Measurements from ENCODE around the gene FOXE3. TPM values are rescaled to one million over a fixed set of nuclear protein-coding genes. Genes with fewer than 3 reads are reported as not detected.
A peak's percentile ranks its signal among the peaks of the same experiment; 100 is the strongest.

Gene FOXE3
- total and polyA plus RNA-seq, 9 of the 15 experiments (the other 6 are each of a cell fraction or from before 2014, with no cell fraction given), result not detected

DNA sequence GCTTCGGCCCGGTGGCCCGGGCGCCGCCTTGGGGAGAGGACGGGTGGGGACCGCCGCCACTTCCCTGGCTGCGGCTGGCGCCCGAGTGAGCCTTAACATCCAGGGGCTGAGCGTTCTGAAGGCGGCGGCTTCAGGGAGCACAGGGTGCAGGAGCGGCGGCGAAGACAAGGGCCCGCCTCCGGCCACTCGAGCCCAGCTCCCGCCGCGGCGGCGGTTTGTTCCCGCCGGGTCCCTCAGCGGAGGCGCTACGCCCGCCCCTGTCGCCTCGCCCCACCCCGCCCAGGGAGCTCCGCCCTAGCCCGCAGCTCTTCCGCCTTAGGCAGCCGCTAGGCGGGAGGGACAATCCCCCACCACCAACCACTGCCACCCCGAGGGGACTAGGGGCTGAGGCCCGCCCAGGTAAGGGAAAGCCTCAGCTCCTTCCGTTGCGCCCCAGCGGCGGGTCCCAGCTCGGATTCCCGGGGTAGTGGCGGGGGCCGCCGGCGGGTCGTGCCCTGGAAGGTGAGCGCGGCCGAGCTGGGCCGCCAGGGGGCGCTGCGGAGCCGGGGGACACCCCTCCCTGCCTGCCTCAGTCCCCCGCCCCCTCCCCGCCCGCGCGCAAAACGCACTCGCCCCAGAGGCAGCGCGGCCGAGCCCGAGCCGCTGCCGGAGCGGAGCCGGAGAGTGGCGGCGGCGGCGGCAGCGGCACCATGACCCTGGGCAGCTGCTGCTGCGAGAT is 21.5 kb downstream of the FOXE3 start, which contains the start of gene FOXD2 (continued):
- TF ChIP-seq MAX (CRISPR knock-in tag; IDR thresholded peaks at IDR 0.05) (peak; percentile 36; the same call in 1 of the 2 replicates), BCOR (IDR thresholded peaks at IDR 0.05) (peak; percentile 60), ZBTB33 (CRISPR knock-in tag; IDR thresholded peaks at IDR 0.05) (peak; percentile 22; the same call in 1 of the 2 replicates), CBX1 (IDR thresholded peaks at IDR 0.05; ENCODE audit: low read depth) (peak; percentile 41; the same call in 1 of the 2 replicates), NFE2L1 (tag; IDR thresholded peaks at IDR 0.05; ENCODE audit: borderline replicate concordance, low read depth) (no peak), ELF4 (CRISPR knock-in tag; IDR thresholded peaks at IDR 0.05) (0 out of 2 replicates have a peak, but pooled peaks have one; percentile 30), ATF7 (IDR thresholded peaks at IDR 0.05) (peak; percentile 82), ELF1 (tag; IDR thresholded peaks at IDR 0.05) (peak; percentile 91), ZEB2 (IDR thresholded peaks at IDR 0.05) (peak; percentile 65; the same call in 1 of the 2 replicates), SPI1 (IDR thresholded peaks at IDR 0.05; ENCODE audit: borderline replicate concordance, low read depth, low read length) (no peak), ILF3 (IDR thresholded peaks at IDR 0.05; ENCODE audit: borderline replicate concordance) (peak; percentile 55; the same call in 1 of the 2 replicates), MAFG (tag; conservative IDR thresholded peaks at IDR 0.05) (no peak)
- TF ChIP-seq, protein P1, sequence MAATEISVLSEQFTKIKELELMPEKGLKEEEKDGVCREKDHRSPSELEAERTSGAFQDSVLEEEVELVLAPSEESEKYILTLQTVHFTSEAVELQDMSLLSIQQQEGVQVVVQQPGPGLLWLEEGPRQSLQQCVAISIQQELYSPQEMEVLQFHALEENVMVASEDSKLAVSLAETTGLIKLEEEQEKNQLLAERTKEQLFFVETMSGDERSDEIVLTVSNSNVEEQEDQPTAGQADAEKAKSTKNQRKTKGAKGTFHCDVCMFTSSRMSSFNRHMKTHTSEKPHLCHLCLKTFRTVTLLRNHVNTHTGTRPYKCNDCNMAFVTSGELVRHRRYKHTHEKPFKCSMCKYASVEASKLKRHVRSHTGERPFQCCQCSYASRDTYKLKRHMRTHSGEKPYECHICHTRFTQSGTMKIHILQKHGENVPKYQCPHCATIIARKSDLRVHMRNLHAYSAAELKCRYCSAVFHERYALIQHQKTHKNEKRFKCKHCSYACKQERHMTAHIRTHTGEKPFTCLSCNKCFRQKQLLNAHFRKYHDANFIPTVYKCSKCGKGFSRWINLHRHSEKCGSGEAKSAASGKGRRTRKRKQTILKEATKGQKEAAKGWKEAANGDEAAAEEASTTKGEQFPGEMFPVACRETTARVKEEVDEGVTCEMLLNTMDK (IDR thresholded peaks at IDR 0.05; ENCODE audit: borderline replicate concordance, insufficient read depth, low read depth, low read length, poor library complexity, severe bottlenecking), result peak; percentile 86
- TF ChIP-seq, protein P2, sequence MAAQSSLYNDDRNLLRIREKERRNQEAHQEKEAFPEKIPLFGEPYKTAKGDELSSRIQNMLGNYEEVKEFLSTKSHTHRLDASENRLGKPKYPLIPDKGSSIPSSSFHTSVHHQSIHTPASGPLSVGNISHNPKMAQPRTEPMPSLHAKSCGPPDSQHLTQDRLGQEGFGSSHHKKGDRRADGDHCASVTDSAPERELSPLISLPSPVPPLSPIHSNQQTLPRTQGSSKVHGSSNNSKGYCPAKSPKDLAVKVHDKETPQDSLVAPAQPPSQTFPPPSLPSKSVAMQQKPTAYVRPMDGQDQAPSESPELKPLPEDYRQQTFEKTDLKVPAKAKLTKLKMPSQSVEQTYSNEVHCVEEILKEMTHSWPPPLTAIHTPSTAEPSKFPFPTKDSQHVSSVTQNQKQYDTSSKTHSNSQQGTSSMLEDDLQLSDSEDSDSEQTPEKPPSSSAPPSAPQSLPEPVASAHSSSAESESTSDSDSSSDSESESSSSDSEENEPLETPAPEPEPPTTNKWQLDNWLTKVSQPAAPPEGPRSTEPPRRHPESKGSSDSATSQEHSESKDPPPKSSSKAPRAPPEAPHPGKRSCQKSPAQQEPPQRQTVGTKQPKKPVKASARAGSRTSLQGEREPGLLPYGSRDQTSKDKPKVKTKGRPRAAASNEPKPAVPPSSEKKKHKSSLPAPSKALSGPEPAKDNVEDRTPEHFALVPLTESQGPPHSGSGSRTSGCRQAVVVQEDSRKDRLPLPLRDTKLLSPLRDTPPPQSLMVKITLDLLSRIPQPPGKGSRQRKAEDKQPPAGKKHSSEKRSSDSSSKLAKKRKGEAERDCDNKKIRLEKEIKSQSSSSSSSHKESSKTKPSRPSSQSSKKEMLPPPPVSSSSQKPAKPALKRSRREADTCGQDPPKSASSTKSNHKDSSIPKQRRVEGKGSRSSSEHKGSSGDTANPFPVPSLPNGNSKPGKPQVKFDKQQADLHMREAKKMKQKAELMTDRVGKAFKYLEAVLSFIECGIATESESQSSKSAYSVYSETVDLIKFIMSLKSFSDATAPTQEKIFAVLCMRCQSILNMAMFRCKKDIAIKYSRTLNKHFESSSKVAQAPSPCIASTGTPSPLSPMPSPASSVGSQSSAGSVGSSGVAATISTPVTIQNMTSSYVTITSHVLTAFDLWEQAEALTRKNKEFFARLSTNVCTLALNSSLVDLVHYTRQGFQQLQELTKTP (IDR thresholded peaks at IDR 0.05; ENCODE audit: low read depth in 1 of 2, partially characterized antibody in 2 of 2), result no peak
- TF ChIP-seq, protein P3, sequence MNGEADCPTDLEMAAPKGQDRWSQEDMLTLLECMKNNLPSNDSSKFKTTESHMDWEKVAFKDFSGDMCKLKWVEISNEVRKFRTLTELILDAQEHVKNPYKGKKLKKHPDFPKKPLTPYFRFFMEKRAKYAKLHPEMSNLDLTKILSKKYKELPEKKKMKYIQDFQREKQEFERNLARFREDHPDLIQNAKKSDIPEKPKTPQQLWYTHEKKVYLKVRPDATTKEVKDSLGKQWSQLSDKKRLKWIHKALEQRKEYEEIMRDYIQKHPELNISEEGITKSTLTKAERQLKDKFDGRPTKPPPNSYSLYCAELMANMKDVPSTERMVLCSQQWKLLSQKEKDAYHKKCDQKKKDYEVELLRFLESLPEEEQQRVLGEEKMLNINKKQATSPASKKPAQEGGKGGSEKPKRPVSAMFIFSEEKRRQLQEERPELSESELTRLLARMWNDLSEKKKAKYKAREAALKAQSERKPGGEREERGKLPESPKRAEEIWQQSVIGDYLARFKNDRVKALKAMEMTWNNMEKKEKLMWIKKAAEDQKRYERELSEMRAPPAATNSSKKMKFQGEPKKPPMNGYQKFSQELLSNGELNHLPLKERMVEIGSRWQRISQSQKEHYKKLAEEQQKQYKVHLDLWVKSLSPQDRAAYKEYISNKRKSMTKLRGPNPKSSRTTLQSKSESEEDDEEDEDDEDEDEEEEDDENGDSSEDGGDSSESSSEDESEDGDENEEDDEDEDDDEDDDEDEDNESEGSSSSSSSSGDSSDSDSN (IDR thresholded peaks at IDR 0.05; ENCODE audit: borderline replicate concordance in 1 of 2, low read depth in 2 of 2, low read length in 2 of 2), result 0 out of 4 replicates have a peak, but pooled peaks have one; percentile 57 to 85

All from K562 (cell line).